Activated naive CD8-positive, alpha-beta T cell (primary cell): ENCODE data around the gene ANO6.
"Not testable (repeated sequence)": the region's sequence is repeated elsewhere in the genome, so short reads cannot be mapped to it uniquely, and the experiment has no call there.

ENCODE experiments used
- H3K27ac Mint-ChIP-seq: one replicate; pipeline ENCODE4 v1.8.0; 2021; ENCODE audit warnings: mixed read lengths
- H3K27me3 Mint-ChIP-seq: one replicate; pipeline ENCODE4 v1.8.0; 2021; ENCODE audit warnings: mixed read lengths
- H3K36me3 Mint-ChIP-seq: one replicate; pipeline ENCODE4 v1.8.0; 2021; ENCODE audit warnings: mixed read lengths
- H3K4me1 Mint-ChIP-seq: one replicate; pipeline ENCODE4 v1.8.0; 2021; ENCODE audit warnings: low read depth, mixed read lengths
- H3K4me3 Mint-ChIP-seq: one replicate; pipeline ENCODE4 v1.8.0; 2021; ENCODE audit warnings: mild to moderate bottlenecking, mixed read lengths
- H3K9me3 Mint-ChIP-seq: one replicate; pipeline ENCODE4 v1.8.0; 2021; ENCODE audit warnings: low read depth, mixed read lengths

ANO6 gene

GRCh38 chr12:45220363-45220931 lies 4.6 kb downstream of the ANO6 start:
- Mint-ChIP-seq H3K27me3 (no peaks in the 10 kb centered on the region), H3K4me1 (peaks cover 41% of the 10 kb centered on the region), H3K4me3 (no peak overlapping the region), H3K27ac (no peak overlapping the region), H3K9me3 (no peaks in the 10 kb centered on the region), H3K36me3 (peaks cover 5% of the 10 kb centered on the region)

GRCh38 chr12:45220969-45221368 lies 5.1 kb downstream of the ANO6 start:
- Mint-ChIP-seq H3K36me3 (peaks cover 8% of the 10 kb centered on the region), H3K27ac (no peak overlapping the region), H3K4me3 (no peak overlapping the region), H3K9me3 (no peaks in the 10 kb centered on the region), H3K4me1 (peaks cover 41% of the 10 kb centered on the region), H3K27me3 (no peaks in the 10 kb centered on the region)

GRCh38 chr12:45223868-45224267 lies 8.0 kb downstream of the ANO6 start:
- H3K4me1 Mint-ChIP-seq, result peaks cover 31% of the 10 kb centered on the region
- no peaks in the 10 kb centered on the region for H3K9me3 Mint-ChIP-seq
- H3K36me3 Mint-ChIP-seq, result peaks cover 19% of the 10 kb centered on the region
- H3K27ac Mint-ChIP-seq, result no peak overlapping the region
- no peaks in the 10 kb centered on the region for H3K27me3 Mint-ChIP-seq
- H3K4me3 Mint-ChIP-seq, result no peak overlapping the region

- Mint-ChIP-seq H3K9me3 (no peaks in the 10 kb centered on the region), H3K4me3 (no peak overlapping the region), H3K27me3 (no peaks in the 10 kb centered on the region), H3K27ac (no peak overlapping the region), H3K36me3 (peaks cover 19% of the 10 kb centered on the region), H3K4me1 (peaks cover 31% of the 10 kb centered on the region)
Measured at GRCh38 chr12:45224311-45224710, 8.4 kb downstream of the ANO6 start.

- Mint-ChIP-seq H3K4me3 (no peak overlapping the region), H3K4me1 (peaks cover 20% of the 10 kb centered on the region), H3K27ac (no peak overlapping the region), H3K36me3 (peaks cover 22% of the 10 kb centered on the region), H3K27me3 (no peaks in the 10 kb centered on the region), H3K9me3 (no peaks in the 10 kb centered on the region)
Measured at GRCh38 chr12:45226021-45226420, 10.1 kb downstream of the ANO6 start.

GRCh38 chr12:45227316-45228067 lies 11.6 kb downstream of the ANO6 start:
- Mint-ChIP-seq H3K4me1 (peaks cover 28% of the 10 kb centered on the region), H3K36me3 (peaks cover 17% of the 10 kb centered on the region), H3K27ac (no peak overlapping the region), H3K27me3 (no peaks in the 10 kb centered on the region), H3K4me3 (no peak overlapping the region), H3K9me3 (no peaks in the 10 kb centered on the region)

- peak overlapping the region; percentile 17 for H3K4me3 Mint-ChIP-seq
- peaks cover 58% of the 10 kb centered on the region for H3K4me1 Mint-ChIP-seq
- peaks cover 17% of the 10 kb centered on the region for H3K36me3 Mint-ChIP-seq
- H3K27me3 Mint-ChIP-seq, result no peaks in the 10 kb centered on the region
- no peaks in the 10 kb centered on the region for H3K9me3 Mint-ChIP-seq
- peak overlapping the region; percentile 55 for H3K27ac Mint-ChIP-seq
Measured at GRCh38 chr12:45231515-45232145, 15.7 kb downstream of the ANO6 start.

GRCh38 chr12:45232146-45232755 lies 16.4 kb downstream of the ANO6 start:
- Mint-ChIP-seq H3K4me3 (no peak overlapping the region), H3K27ac (peak overlapping the region; percentile 55), H3K4me1 (peaks cover 62% of the 10 kb centered on the region), H3K27me3 (no peaks in the 10 kb centered on the region), H3K36me3 (peaks cover 21% of the 10 kb centered on the region), H3K9me3 (no peaks in the 10 kb centered on the region)

- H3K27me3 Mint-ChIP-seq, result no peaks in the 10 kb centered on the region
- H3K36me3 Mint-ChIP-seq, result peaks cover 18% of the 10 kb centered on the region
- H3K9me3 Mint-ChIP-seq, result no peaks in the 10 kb centered on the region
- peak overlapping the region; percentile 73 for H3K4me3 Mint-ChIP-seq
- peaks cover 59% of the 10 kb centered on the region for H3K4me1 Mint-ChIP-seq
- H3K27ac Mint-ChIP-seq, result peak overlapping the region; percentile 88
Measured at GRCh38 chr12:45232756-45233372, 17.0 kb downstream of the ANO6 start.

- Mint-ChIP-seq H3K36me3 (peaks cover 10% of the 10 kb centered on the region), H3K4me1 (peaks cover 65% of the 10 kb centered on the region), H3K27ac (peak overlapping the region; percentile 88), H3K27me3 (no peaks in the 10 kb centered on the region), H3K4me3 (peak overlapping the region; percentile 41), H3K9me3 (no peaks in the 10 kb centered on the region)
Measured at GRCh38 chr12:45234139-45234865, 18.4 kb downstream of the ANO6 start.

GRCh38 chr12:45235087-45236025 lies 19.5 kb downstream of the ANO6 start:
- Mint-ChIP-seq H3K27ac (peak overlapping the region; percentile 88), H3K27me3 (no peaks in the 10 kb centered on the region), H3K4me3 (peak overlapping the region; percentile 41), H3K9me3 (no peaks in the 10 kb centered on the region), H3K36me3 (peaks cover 7% of the 10 kb centered on the region), H3K4me1 (peaks cover 73% of the 10 kb centered on the region)

- not testable (repeated sequence) for H3K4me3 Mint-ChIP-seq, H3K9me3 Mint-ChIP-seq, H3K27me3 Mint-ChIP-seq, H3K27ac Mint-ChIP-seq
- Mint-ChIP-seq H3K36me3 (peaks cover 10% of the 10 kb centered on the region), H3K4me1 (peaks cover 79% of the 10 kb centered on the region)
Measured at GRCh38 chr12:45236383-45236782, 20.5 kb downstream of the ANO6 start.

- Mint-ChIP-seq H3K4me1 (peaks cover 37% of the 10 kb centered on the region), H3K4me3 (no peak overlapping the region), H3K27me3 (no peaks in the 10 kb centered on the region), H3K36me3 (peaks cover 5% of the 10 kb centered on the region), H3K27ac (no peak overlapping the region), H3K9me3 (no peaks in the 10 kb centered on the region)
Measured at GRCh38 chr12:45242180-45242579, 26.3 kb downstream of the ANO6 start.
